HEK293 (cell line): Measurements from ENCODE around the gene CXCL5.

Experiments
- OVOL3 ChIP-seq: fragments of 450-650 bp; formaldehyde crosslinking; IDR thresholded peaks from 2 replicates; pipeline ENCODE4 v1.5.1; 2016; ENCODE audit warnings: missing biosample characterization, missing genetic modification characterization
- YY1 ChIP-seq: fragments of 450-650 bp; formaldehyde crosslinking; IDR thresholded peaks from 2 replicates; pipeline ENCODE4 v1.5.1; 2018; ENCODE audit warnings: missing biosample characterization, missing genetic modification characterization
- ZNF350 ChIP-seq: fragments of 450-650 bp; formaldehyde crosslinking; IDR thresholded peaks from 2 replicates; pipeline ENCODE4 v1.5.0; 2017; ENCODE audit warnings: missing biosample characterization, mild to moderate bottlenecking, missing genetic modification characterization
- TF ChIP-seq, protein P1 (sequence below): fragments of 450-650 bp; formaldehyde crosslinking; IDR thresholded peaks from 2 replicates; pipeline ENCODE4 v1.5.1; 2016; ENCODE audit warnings: missing biosample characterization, missing genetic modification characterization
- TF ChIP-seq, protein P2 (sequence below): fragments of 450-650 bp; formaldehyde crosslinking; IDR thresholded peaks from 2 replicates; pipeline ENCODE4 v1.5.1; 2016; ENCODE audit warnings: missing biosample characterization, missing genetic modification characterization
- TF ChIP-seq, protein P3 (sequence below): fragments of 450-650 bp; formaldehyde crosslinking; conservative IDR thresholded peaks from 2 replicates; pipeline ENCODE4 v1.5.1; 2016; ENCODE audit warnings: low read depth, missing biosample characterization, missing genetic modification characterization
- TF ChIP-seq, protein P4 (sequence below): IDR thresholded peaks from 2 replicates; pipeline ENCODE4 v1.6.1; 2011; ENCODE audit warnings: mild to moderate bottlenecking, low read depth, low read length, borderline replicate concordance
- TF ChIP-seq, protein P5 (sequence below): fragments of 450-650 bp; formaldehyde crosslinking; conservative IDR thresholded peaks from 2 replicates; pipeline ENCODE4 v1.5.1; 2016; ENCODE audit warnings: low read depth, missing biosample characterization, missing genetic modification characterization
- TF ChIP-seq, protein P6 (sequence below): fragments of 450-650 bp; formaldehyde crosslinking; IDR thresholded peaks from 2 replicates; pipeline ENCODE4 v1.5.1; 2016; ENCODE audit warnings: missing biosample characterization, missing genetic modification characterization

DNA sequence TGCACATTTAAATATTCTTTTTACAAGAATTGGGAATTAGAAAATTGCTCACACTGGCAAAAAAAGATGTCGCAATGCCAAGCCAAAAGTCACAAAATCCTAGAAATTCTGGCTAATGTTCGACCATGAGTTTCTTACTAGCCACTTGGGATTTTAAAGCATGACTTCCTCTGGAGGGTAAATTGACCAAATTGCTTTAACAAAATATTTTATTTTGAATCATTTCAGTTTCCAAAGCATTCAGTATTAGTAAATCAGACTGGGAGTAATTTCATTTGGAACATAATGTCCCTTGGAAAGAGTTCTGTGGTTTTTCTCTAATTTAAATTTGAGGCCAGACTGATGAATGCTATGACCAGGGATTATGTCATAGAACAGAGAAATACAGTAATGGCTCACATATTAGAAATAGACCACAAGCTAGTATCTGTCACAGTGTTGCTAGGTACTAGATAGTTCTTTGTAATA lies 7.6 kb upstream of the CXCL5 start:
- TF ChIP-seq OVOL3 (tag by site-specific recombination) (no peak), ZNF350 (no peak), YY1 (tag by site-specific recombination) (no peak)
- TF ChIP-seq, protein P1, sequence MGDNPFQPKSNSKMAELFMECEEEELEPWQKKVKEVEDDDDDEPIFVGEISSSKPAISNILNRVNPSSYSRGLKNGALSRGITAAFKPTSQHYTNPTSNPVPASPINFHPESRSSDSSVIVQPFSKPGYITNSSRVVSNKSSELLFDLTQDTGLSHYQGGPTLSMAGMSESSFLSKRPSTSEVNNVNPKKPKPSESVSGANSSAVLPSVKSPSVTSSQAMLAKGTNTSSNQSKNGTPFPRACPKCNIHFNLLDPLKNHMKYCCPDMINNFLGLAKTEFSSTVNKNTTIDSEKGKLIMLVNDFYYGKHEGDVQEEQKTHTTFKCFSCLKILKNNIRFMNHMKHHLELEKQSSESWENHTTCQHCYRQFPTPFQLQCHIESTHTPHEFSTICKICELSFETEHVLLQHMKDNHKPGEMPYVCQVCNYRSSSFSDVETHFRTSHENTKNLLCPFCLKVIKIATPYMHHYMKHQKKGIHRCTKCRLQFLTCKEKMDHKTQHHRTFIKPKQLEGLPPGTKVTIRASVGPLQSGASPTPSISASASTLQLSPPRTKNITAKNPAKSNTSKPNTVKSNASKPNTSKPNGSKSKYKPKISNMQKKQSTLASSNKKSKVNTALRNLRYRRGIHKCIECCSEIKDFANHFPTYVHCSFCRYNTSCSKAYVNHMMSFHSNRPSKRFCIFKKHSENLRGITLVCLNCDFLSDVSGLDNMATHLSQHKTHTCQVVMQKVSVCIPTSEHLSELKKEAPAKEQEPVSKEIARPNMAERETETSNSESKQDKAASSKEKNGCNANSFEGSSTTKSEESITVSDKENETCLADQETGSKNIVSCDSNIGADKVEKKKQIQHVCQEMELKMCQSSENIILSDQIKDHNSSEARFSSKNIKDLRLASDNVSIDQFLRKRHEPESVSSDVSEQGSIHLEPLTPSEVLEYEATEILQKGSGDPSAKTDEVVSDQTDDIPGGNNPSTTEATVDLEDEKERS = no peak
- TF ChIP-seq, protein P2, sequence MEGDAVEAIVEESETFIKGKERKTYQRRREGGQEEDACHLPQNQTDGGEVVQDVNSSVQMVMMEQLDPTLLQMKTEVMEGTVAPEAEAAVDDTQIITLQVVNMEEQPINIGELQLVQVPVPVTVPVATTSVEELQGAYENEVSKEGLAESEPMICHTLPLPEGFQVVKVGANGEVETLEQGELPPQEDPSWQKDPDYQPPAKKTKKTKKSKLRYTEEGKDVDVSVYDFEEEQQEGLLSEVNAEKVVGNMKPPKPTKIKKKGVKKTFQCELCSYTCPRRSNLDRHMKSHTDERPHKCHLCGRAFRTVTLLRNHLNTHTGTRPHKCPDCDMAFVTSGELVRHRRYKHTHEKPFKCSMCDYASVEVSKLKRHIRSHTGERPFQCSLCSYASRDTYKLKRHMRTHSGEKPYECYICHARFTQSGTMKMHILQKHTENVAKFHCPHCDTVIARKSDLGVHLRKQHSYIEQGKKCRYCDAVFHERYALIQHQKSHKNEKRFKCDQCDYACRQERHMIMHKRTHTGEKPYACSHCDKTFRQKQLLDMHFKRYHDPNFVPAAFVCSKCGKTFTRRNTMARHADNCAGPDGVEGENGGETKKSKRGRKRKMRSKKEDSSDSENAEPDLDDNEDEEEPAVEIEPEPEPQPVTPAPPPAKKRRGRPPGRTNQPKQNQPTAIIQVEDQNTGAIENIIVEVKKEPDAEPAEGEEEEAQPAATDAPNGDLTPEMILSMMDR (tag by site-specific recombination) = no peak
- TF ChIP-seq, protein P3, sequence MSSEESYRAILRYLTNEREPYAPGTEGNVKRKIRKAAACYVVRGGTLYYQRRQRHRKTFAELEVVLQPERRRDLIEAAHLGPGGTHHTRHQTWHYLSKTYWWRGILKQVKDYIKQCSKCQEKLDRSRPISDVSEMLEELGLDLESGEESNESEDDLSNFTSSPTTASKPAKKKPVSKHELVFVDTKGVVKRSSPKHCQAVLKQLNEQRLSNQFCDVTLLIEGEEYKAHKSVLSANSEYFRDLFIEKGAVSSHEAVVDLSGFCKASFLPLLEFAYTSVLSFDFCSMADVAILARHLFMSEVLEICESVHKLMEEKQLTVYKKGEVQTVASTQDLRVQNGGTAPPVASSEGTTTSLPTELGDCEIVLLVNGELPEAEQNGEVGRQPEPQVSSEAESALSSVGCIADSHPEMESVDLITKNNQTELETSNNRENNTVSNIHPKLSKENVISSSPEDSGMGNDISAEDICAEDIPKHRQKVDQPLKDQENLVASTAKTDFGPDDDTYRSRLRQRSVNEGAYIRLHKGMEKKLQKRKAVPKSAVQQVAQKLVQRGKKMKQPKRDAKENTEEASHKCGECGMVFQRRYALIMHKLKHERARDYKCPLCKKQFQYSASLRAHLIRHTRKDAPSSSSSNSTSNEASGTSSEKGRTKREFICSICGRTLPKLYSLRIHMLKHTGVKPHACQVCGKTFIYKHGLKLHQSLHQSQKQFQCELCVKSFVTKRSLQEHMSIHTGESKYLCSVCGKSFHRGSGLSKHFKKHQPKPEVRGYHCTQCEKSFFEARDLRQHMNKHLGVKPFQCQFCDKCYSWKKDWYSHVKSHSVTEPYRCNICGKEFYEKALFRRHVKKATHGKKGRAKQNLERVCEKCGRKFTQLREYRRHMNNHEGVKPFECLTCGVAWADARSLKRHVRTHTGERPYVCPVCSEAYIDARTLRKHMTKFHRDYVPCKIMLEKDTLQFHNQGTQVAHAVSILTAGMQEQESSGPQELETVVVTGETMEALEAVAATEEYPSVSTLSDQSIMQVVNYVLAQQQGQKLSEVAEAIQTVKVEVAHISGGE (tag by site-specific recombination) = no peak
- TF ChIP-seq, protein P4, sequence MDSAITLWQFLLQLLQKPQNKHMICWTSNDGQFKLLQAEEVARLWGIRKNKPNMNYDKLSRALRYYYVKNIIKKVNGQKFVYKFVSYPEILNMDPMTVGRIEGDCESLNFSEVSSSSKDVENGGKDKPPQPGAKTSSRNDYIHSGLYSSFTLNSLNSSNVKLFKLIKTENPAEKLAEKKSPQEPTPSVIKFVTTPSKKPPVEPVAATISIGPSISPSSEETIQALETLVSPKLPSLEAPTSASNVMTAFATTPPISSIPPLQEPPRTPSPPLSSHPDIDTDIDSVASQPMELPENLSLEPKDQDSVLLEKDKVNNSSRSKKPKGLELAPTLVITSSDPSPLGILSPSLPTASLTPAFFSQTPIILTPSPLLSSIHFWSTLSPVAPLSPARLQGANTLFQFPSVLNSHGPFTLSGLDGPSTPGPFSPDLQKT = no peak
- TF ChIP-seq, protein P5, sequence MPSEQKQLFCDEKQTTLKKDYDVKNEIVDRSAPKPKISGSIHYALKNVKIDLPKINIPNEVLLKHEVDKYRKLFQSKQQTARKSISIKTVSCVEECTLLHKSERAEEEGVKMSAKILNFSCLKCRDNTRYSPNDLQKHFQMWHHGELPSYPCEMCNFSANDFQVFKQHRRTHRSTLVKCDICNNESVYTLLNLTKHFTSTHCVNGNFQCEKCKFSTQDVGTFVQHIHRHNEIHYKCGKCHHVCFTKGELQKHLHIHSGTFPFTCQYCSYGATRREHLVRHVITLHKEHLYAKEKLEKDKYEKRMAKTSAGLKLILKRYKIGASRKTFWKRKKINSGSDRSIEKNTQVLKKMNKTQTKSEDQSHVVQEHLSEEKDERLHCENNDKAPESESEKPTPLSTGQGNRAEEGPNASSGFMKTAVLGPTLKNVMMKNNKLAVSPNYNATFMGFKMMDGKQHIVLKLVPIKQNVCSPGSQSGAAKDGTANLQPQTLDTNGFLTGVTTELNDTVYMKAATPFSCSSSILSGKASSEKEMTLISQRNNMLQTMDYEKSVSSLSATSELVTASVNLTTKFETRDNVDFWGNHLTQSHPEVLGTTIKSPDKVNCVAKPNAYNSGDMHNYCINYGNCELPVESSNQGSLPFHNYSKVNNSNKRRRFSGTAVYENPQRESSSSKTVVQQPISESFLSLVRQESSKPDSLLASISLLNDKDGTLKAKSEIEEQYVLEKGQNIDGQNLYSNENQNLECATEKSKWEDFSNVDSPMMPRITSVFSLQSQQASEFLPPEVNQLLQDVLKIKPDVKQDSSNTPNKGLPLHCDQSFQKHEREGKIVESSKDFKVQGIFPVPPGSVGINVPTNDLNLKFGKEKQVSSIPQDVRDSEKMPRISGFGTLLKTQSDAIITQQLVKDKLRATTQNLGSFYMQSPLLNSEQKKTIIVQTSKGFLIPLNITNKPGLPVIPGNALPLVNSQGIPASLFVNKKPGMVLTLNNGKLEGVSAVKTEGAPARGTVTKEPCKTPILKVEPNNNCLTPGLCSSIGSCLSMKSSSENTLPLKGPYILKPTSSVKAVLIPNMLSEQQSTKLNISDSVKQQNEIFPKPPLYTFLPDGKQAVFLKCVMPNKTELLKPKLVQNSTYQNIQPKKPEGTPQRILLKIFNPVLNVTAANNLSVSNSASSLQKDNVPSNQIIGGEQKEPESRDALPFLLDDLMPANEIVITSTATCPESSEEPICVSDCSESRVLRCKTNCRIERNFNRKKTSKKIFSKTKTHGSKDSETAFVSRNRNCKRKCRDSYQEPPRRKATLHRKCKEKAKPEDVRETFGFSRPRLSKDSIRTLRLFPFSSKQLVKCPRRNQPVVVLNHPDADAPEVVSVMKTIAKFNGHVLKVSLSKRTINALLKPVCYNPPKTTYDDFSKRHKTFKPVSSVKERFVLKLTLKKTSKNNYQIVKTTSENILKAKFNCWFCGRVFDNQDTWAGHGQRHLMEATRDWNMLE (tag by site-specific recombination) = no peak
- TF ChIP-seq, protein P6, sequence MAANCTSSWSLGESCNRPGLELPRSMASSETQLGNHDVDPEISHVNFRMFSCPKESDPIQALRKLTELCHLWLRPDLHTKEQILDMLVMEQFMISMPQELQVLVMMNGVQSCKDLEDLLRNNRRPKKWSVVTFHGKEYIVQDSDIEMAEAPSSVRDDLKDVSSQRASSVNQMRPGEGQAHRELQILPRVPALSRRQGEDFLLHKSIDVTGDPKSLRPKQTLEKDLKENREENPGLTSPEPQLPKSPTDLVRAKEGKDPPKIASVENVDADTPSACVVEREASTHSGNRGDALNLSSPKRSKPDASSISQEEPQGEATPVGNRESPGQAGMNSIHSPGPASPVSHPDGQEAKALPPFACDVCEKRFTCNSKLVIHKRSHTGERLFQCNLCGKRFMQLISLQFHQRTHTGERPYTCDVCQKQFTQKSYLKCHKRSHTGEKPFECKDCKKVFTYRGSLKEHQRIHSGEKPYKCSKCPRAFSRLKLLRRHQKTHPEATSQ (tag by site-specific recombination) = no peak
